ENCODE data around the gene DDX18.

The DDX18 gene

DNA sequence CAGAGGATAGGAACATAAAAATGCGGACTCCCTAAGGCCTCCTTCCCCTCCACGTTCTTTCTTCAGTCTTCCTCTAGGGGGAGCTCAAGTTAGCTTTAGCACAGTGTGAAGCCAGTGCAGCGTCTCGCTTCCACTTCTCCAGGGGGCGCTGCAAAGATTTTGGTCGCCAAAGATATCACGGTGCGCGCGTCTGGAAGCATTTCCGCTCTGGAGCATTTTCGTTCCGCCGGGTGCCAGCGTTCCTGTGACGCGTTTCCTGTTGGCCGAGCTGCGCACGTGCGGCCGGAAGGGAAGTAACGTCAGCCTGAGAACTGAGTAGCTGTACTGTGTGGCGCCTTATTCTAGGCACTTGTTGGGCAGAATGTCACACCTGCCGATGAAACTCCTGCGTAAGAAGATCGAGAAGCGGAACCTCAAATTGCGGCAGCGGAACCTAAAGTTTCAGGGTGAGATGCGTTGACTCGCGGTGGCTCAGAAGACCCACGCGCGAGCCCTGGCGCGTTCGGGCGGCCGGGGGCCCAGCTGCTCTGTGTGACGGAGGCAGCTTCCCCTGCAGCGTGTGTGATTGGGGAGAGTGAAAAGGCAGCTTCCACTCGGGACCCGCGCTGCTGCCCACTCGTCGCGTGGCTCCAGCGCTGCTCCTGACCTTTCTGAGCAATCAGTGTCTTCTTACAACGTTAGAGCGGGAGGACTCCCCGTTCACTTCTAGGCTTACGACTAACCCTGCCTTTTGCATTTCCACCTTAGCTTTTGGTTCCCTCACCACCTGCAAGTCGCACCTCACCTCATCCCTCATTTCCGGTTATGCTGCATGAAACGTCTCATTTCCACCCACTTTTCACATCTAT, at the start of gene DDX18:
Gene DDX18, plus strand, starts transcription at position 275 of the 848 bp plus-strand sequence. Its CDS starts 87 bp downstream, at position 362.
- in situ Hi-C loops (cut with MboI; ENCODE audit: low sequenced_read_pairs, unreplicated experiment), result no loop called here
- DNase-seq (ENCODE audit: low spot score), result peak; percentile 84

DNA sequence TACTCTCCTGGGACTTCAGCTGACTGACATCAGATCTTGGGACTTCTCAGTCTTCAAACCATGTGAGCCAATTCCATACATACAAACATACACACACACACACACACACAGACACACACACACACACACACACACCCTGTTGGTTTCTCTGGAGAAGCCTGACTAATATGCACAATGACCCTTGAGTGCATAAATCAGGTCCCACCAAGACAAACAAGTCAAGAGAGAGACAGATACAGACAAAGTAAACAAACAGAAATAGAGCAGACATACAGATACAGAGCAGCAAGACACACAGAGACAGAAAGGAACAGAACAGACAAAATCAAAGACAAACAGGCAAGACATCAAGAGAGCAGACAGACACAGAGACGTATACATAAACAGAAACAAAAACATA, 43.8 kb upstream of the DDX18 start:
- in situ Hi-C loops (cut with MboI; ENCODE audit: low sequenced_read_pairs, unreplicated experiment), result no loop called here
- TF ChIP-seq, protein P1, sequence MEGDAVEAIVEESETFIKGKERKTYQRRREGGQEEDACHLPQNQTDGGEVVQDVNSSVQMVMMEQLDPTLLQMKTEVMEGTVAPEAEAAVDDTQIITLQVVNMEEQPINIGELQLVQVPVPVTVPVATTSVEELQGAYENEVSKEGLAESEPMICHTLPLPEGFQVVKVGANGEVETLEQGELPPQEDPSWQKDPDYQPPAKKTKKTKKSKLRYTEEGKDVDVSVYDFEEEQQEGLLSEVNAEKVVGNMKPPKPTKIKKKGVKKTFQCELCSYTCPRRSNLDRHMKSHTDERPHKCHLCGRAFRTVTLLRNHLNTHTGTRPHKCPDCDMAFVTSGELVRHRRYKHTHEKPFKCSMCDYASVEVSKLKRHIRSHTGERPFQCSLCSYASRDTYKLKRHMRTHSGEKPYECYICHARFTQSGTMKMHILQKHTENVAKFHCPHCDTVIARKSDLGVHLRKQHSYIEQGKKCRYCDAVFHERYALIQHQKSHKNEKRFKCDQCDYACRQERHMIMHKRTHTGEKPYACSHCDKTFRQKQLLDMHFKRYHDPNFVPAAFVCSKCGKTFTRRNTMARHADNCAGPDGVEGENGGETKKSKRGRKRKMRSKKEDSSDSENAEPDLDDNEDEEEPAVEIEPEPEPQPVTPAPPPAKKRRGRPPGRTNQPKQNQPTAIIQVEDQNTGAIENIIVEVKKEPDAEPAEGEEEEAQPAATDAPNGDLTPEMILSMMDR (IDR thresholded peaks at IDR 0.05; ENCODE audit: borderline replicate concordance, control extremely low read depth, extremely low read depth, insufficient read depth, missing control alignments), result no peak
- no peak for DNase-seq (ENCODE audit: low spot score)

More for the DNA sequence above, at the start of gene DDX18:
- TF ChIP-seq, protein P1 (IDR thresholded peaks at IDR 0.05; ENCODE audit: borderline replicate concordance, control extremely low read depth, extremely low read depth, insufficient read depth, missing control alignments), result peak; percentile 99

DNA sequence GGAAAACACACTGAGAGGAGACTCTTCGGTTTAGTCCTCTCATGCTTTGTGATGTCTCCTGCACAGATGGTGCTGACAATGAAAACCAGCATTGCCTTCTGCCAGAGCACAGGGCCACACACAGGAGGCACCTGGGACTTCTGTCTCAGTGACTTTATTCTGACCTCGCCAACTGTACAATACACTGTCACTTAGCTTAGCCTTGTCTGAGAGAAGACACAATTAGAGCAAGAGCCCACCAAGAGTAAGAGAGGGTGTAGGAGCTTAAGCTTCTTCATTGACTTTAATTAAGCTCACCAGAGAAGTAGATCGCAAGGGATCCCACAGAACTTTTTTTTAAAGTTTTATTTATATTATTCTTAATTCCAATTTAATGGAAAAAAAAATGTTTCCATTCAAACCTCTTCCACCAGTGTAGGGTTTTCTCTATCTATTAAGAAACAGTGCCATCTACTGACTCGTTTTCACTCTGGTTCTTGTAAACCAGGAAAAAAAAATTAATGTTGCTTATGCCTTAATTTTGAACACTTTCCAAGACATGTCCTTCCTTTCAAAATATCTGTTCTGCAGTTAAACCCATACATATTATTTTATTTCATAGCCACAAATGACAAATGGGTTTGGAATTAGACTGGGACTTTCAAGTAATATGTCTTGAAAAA, 42.4 kb upstream of the DDX18 start:
- no peak for DNase-seq (ENCODE audit: low spot score)
- in situ Hi-C loops (cut with MboI; ENCODE audit: low sequenced_read_pairs, unreplicated experiment), result no loop called here
- TF ChIP-seq, protein P1 (IDR thresholded peaks at IDR 0.05; ENCODE audit: borderline replicate concordance, control extremely low read depth, extremely low read depth, insufficient read depth, missing control alignments), result no peak

DNA sequence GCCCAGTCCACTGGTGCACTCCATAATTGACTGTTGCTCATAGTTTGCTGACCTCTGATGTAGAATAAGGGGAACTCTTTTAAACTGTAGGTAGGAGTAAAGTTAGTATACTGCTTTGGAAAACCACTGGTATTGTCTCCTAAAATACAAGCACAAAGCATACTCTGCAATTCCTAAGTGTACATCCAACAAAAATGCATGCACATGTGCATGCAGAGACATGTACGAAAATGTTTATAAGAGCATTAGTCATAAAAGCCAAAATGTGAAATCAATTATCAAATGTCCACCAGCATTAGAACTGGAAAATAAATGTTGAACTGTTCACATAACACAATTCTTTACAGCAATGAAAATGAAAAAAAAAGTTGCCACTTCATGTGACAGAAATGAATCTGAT, 39.8 kb upstream of the DDX18 start:
- DNase-seq (ENCODE audit: low spot score), result no peak
- TF ChIP-seq, protein P1 (IDR thresholded peaks at IDR 0.05; ENCODE audit: borderline replicate concordance, control extremely low read depth, extremely low read depth, insufficient read depth, missing control alignments), result no peak
- in situ Hi-C loops (cut with MboI; ENCODE audit: low sequenced_read_pairs, unreplicated experiment), result loop anchor here (25.0 kb wide), 1 partner anchor 312 kb away; no protein-coding TSS in a partner anchor

DNA sequence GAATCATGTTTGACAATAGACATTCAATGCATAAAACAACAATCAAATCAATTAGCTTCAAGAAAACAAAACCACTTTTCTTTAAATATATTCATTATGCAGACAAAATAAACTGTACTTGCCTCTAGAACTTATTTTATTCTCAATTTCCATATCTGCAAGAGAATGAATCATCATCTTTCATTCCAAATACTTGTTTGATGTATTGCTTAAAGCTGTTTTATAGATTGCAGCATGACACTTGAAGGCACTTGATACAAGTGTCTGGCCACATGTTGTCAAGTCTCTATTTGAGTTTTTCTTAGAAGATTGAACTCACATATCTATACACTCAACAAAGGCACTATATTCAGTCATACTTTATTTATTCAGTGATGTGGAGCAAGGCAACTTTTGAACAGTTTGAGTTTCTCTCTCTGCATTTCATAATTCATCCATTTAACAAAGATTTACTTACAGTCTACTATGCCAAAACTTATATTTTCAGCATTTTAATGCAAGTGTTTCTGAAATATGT, 38.7 kb upstream of the DDX18 start:
- no peak for DNase-seq (ENCODE audit: low spot score)
- in situ Hi-C loops (cut with MboI; ENCODE audit: low sequenced_read_pairs, unreplicated experiment), result loop anchor here (25.0 kb wide), 1 partner anchor 313 kb away; no protein-coding TSS in a partner anchor
- TF ChIP-seq, protein P1 (IDR thresholded peaks at IDR 0.05; ENCODE audit: borderline replicate concordance, control extremely low read depth, extremely low read depth, insufficient read depth, missing control alignments), result no peak

DNA sequence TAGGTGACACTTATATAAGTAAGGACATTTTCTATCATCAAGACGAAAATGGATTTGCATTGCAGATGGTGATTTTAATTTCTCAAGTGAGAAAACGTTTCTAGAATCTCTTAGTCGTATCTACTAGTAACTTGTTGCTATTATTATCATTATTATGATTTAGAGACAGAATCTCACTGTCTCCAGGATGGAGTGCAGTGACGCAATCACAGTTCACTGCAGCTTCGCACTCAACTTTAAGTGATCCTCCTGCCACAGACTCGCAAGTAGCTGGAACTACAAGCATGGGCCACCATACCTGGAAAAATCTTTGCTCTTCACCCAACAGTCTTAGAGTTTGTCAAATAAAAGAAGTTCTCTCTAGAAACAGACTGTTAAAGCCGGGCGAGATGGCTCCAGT, 37.6 kb upstream of the DDX18 start:
- DNase-seq (ENCODE audit: low spot score), result no peak
- in situ Hi-C loops (cut with MboI; ENCODE audit: low sequenced_read_pairs, unreplicated experiment), result loop anchor here (25.0 kb wide), 1 partner anchor 315 kb away; no protein-coding TSS in a partner anchor
- TF ChIP-seq, protein P1 (IDR thresholded peaks at IDR 0.05; ENCODE audit: borderline replicate concordance, control extremely low read depth, extremely low read depth, insufficient read depth, missing control alignments), result no peak
